GM21390 (cell line): Measurements from ENCODE around the gene SYNGR3.

ENCODE experiments used
- ATAC-seq: cut with Tn5 transposase; IDR thresholded peaks from one replicate; pipeline ENCODE4 v1.9.1; 2021; ENCODE audit not compliant: unreplicated experiment

The SYNGR3 gene

GRCh38 chr16:1991948-1992703 is 2.4 kb downstream of the SYNGR3 start:
- ATAC-seq: peak; percentile 42

DNA sequence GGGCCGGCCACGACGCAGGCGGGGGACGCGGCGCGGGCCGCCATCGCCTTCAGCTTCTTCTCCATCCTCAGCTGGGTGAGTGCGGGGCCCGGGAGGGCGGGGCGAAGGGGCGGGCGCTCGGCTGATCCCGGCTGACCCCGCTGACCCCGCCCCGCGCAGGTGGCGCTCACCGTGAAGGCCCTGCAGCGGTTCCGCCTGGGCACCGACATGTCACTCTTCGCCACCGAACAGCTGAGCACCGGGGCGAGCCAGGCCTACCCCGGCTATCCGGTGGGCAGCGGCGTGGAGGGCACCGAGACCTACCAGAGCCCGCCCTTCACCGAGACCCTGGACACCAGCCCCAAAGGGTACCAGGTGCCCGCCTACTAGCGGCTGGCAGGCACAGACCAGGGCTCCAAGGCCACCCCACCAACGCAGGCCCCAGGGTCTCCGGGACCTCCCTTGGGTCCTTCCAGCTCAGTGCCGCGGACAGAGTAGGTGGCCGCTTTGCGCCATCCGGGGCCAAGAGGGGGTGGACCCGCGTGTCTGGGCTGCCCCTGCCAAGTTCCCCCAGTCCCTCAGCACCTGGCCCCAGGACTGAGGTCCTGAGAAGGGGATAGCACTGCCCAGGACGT is 3.0 kb downstream of the SYNGR3 start:
- no peak for ATAC-seq

DNA sequence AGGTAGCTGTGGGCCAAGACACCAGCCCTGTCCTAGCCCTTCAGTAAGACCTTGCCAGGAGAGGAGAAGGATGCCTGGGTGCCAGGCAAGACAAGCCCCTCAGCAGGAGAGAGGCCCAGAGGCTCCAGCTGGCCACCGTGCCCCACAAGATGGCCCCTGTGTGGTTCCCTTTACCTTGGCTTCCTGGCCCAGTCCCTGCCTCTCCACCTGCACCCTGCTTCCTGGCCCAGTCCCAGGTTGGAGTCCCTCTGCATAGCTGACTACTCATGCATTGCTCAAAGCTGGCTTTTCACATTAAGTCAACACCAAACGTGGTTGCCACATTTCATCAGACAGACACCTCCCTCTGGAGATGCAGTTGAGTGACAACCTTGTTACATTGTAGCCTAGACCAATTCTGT is 4.0 kb downstream of the SYNGR3 start:
- no peak for ATAC-seq

- ATAC-seq: no peak
Measured at GRCh38 chr16:1997494-1998359, 8.0 kb downstream of the SYNGR3 start.

DNA sequence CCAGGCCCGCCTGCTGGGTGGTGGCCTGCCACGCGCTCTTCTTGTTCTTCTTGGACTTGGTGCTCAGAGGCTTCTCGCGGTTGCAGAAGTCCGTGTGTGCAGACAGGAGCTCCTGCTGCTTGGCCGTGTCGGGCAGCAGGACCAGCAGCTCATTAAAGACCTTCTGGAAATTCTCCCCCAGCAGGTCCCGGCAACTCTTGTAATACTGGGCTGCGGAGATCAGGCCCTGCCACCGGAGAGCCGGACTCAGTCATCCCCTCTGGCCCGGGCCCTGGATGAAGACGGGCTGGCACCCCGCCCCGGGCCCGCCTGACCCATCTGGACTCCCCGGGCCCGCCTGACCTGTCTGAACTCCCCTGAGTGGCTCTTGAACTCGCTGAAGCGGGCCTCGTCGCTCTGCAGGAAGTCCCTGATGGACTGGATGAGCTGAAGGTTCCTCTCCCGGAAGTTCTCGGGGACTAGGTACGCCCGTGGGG is 8.6 kb downstream of the SYNGR3 start:
- ATAC-seq: no peak

DNA sequence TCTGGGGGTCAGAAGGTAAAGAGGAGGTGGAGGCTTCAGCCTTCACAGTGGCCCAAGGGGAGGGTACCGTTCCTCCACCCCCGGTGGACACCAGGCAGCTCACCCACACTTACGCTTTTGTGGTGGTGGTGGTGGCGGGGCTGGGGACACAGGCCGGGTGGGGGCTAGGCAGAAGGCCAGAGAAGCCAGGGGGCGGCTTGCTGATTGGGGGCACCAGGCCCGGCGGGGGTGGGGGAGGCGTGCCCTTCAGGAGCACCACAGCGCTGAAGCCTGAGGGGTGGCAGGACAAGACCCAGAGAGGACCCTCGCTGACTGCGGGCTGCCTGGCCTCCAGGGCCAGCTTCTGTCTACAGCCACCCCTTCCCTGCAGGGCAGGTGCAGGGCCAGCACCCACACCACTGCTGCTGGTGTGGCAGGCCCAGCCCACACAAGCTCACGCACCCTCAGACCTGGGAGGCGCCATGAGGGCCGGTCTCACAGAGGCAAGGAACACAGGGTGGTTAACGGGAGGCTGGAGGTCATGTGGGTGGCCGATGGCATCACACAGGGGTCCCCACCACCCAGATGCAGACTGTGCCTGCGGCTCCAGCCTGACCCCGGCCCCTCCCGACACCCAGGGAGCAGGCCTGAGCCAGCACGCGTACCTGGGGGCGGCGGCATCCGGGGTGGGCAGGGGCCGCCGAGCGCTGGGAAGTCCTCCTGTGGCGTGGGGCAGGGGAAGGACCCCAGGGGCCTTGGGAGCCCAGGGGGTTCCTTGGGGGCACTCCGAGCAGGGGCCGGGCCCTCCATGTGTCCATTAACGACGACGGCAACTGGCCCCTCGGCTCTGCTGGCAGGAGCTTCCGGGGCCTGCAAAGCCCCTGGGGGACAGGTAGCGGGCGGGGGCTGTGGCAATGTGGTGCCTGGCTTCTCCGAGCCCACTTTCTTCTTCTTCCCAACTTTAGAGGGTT is 9.4 kb downstream of the SYNGR3 start:
- no peak for ATAC-seq

GRCh38 chr16:1999866-2000514 is 10.2 kb downstream of the SYNGR3 start:
- no peak for ATAC-seq

GRCh38 chr16:2001035-2001434 is 11.3 kb downstream of the SYNGR3 start:
- no peak for ATAC-seq

DNA sequence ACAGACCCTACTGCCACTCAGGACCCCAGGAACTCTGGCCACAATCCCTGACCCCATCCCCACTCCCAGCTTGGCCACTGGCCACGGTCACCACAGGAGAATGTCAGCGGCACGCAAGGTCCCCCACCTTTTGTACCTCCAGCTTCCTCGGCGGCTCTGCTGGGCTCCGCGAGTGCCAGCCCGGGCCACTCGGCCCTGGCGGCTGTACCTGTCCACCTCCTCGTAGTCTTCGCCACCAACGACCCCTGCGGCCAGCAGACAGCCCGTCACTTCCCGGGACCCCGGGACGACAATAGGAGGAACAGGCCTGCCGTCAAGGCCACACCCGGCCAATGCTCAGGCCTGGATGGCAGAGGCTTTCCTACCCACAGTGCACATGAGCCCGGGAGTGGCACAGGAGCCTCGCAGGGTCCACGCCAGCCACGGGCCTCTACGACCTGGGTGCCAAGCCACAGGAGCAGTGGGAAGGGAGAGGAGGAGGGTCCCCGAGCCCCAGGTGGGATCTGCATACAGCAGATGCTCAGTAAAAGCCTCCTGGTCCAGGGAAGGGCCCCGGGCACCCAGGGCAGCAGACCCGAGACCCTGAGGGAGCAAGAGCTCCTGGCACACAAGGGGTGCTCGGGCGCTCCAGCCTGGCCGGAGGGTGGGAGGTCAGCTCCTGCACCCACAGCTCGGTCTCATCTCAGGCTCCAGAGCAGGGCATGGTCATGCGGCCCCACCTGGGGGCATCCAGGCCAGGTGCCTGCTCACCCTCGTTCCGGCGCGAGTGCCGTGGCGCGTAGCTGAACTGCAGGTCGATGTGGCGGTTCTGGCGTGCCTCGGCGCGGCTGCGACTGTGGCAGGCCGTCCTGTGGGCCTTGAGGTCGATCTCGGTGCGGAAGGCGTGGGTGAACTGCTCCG is 11.9 kb downstream of the SYNGR3 start:
- no peak for ATAC-seq

DNA sequence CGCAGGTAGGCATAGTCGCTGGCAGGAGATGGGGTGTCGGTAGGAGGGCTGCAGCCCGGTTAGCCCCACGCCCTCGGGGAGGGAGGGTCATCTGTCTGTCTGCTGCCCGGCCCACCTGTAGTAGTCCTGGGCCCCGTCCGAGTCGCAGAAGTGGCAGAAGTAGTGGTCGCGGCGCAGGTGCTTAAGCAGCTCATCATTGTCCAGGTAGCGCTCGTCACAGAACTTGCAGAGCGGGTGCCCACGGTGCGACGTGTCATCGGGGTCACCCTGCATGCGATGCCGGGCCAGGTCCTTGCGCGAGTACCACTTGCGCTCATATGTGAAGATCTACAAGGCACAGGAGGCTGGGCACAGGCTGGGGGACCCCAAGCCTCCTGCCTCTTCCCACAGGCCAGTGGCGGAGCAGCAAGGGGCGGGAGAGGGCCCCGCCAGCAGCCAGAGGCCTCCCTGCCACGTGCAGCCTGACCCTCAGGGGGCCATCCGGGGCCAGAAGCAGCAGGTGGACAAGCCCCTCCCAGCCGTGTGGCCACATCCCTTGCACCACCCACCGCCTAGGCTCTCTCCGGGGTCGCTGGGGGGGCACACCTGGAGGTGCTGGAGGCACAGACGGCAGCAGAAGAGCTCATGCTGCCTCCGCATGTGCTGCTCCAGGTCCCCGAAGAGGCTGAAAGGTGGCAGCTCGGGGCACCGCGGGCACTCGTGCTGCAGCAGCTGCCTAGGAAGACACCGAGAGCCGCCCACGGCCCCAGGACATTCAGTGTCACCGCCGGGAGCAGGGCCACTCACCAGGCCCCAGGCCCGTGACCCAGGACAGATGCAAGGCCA is 12.8 kb downstream of the SYNGR3 start:
- no peak for ATAC-seq

- no peak for ATAC-seq
Measured at GRCh38 chr16:2003231-2003826, 13.6 kb downstream of the SYNGR3 start.

DNA sequence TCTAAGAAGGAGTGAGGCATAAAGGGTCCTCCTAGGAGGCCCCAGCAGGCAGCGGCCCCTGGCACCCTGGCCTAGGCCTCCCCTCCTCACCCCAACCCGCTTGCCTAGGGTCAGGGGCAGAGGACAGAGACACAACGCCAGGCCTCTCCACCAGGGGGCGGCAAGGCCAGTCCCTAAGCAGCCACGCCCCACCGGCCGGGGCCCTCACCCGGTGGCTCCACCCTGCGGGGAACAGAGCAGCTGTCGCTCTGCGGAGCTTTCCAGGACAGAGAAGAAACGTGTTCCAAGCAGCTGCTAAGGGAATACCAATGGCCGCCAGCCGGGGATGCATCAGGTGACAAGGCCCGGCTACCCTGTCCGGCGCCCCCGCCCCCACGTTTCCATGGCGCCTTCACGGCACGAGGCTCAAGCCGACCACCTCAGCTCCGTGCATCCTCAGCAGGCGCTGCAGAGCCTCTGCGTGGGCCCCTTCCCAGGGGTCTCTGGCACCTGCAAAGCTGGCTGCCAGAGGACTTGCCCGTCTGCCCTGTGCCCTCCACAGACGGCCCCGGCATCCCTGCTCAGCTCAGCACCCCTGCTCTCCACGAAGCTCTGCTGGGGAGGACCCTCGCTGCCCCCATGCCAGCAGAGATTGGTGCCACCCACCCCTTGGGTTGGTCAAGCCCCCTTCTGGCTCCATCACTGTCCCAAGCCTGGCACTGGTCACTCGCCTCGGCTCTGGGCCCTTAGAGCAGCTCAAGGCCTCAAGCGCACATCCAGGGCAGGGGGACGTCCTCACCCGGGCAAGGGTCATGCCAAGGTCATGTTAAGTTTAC is 14.3 kb downstream of the SYNGR3 start:
- ATAC-seq: peak; percentile 63

DNA sequence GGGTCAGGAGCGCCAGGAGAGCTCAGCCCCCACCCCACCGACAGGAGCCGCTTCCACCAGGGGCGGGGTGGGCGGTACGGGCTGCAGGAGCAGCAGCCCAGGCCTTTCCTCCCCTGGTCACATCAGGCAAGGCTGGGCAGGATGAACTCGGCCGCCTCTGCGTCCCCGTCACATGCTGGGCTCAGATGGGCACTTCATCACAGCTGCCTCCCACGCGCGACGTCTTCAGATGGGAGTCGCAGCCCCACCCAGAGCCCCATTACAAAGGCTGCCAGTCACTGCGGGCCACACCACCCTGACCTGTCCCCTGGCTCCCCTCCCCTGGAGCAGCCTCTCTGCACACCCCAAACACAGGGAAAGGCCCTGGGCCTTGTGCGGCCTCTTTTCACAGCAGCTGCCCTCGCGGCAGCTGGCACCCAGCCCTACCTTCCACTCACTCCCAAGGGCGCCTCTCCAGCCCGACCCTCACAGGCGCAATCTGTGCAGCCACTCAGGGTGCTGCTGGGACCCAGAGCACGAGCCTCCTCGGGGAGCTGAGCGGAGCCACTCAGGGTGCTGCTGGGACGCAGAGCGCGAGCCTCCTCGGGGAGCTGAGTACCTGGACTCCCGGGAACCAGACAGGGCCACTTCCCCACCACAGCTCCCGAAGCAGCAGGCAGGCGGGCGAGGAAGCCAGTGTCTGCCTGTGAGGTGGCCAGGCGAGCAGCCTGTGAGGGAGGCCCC is 15.2 kb downstream of the SYNGR3 start:
- no peak for ATAC-seq

GRCh38 chr16:2005646-2006045 is 15.9 kb downstream of the SYNGR3 start:
- ATAC-seq: no peak

- no peak for ATAC-seq
Measured at GRCh38 chr16:2006317-2006716, 16.5 kb downstream of the SYNGR3 start.

- ATAC-seq: no peak
Measured at GRCh38 chr16:2007081-2007836, 17.5 kb downstream of the SYNGR3 start.
